ENCODE data around the gene HCN1. TPM values are rescaled to one million over a fixed set of nuclear protein-coding genes. Genes with fewer than 3 reads are reported as not detected.

HCN1 gene
- total RNA-seq, 2 donors from 2014 or later = 4.4 to 5.5 TPM

DNA sequence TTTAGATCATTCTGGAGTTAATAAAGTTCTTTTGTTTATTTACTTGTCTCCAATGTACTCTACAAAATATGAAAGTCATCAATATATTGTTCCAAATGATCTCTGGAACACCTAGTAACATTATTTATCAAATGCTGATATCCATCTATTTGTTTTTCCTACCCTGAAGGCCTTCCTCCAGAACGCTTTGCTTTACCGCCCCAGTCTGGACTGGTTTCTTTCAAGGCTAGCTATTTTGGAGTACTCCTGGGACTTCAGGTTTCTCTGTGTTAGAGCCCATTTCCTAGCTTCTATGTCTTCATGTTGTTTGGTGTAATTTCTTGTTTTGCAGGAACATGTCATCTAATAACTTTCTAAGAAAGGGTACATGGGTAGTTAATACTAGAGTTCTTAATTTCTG, 9.6 kb downstream of the HCN1 start:
- no peak overlapping the region for H3K27ac ChIP-seq
- H3K4me1 ChIP-seq = no peaks in the 10 kb centered on the region
- H3K4me3 ChIP-seq = no peak overlapping the region
- no peaks in the 10 kb centered on the region for H3K9me3 ChIP-seq
- H3K27me3 ChIP-seq = no peaks in the 10 kb centered on the region
- H3K36me3 ChIP-seq = no peaks in the 10 kb centered on the region
- DNase-seq (ENCODE audit: low spot score) = no peak
- no peak for TF ChIP-seq CTCF (IDR thresholded peaks at IDR 0.05)

DNA sequence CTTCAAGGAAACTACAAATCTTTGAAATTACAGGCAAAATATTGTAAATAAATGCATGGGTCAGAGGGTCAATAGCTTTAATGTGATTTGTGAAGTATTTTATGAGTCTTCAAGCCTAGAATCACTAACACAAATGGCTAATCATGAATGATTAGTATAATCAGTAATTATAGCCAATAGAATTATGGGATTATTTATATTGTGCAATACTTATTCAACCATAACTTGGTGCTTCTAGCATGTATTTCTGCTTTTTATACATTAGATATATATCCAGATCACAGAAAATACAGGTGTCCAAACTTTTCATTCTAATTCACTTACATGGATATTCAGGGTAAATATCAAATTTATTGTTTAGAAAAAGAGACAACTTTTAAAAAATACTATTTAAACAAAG, 12.1 kb downstream of the HCN1 start:
- no peak for DNase-seq (ENCODE audit: low spot score)
- no peak overlapping the region for H3K27ac ChIP-seq
- no peaks in the 10 kb centered on the region for H3K36me3 ChIP-seq
- no peaks in the 10 kb centered on the region for H3K9me3 ChIP-seq
- no peaks in the 10 kb centered on the region for H3K27me3 ChIP-seq
- no peak for TF ChIP-seq CTCF (IDR thresholded peaks at IDR 0.05)
- H3K4me1 ChIP-seq = no peaks in the 10 kb centered on the region
- no peak overlapping the region for H3K4me3 ChIP-seq

GRCh38 chr5:45680950-45681349, 15.2 kb downstream of the HCN1 start:
- DNase-seq (ENCODE audit: low spot score) = no peak
- Histone ChIP-seq H3K36me3 (no peaks in the 10 kb centered on the region), H3K27me3 (no peaks in the 10 kb centered on the region), H3K9me3 (no peaks in the 10 kb centered on the region), H3K27ac (no peak overlapping the region), H3K4me1 (no peaks in the 10 kb centered on the region), H3K4me3 (no peak overlapping the region)
- TF ChIP-seq CTCF (IDR thresholded peaks at IDR 0.05) = no peak

- no peak for TF ChIP-seq CTCF (IDR thresholded peaks at IDR 0.05)
- Histone ChIP-seq H3K4me3 (no peak overlapping the region), H3K27me3 (no peaks in the 10 kb centered on the region), H3K9me3 (no peaks in the 10 kb centered on the region), H3K36me3 (no peaks in the 10 kb centered on the region), H3K27ac (no peak overlapping the region), H3K4me1 (no peaks in the 10 kb centered on the region)
- DNase-seq (ENCODE audit: low spot score) = no peak
Measured at GRCh38 chr5:45677524-45677923, 18.7 kb downstream of the HCN1 start.

GRCh38 chr5:45672271-45672670, 23.9 kb downstream of the HCN1 start:
- H3K36me3 ChIP-seq = no peaks in the 10 kb centered on the region
- H3K27me3 ChIP-seq = no peaks in the 10 kb centered on the region
- no peak for DNase-seq (ENCODE audit: low spot score)
- no peak overlapping the region for H3K4me3 ChIP-seq
- no peak overlapping the region for H3K27ac ChIP-seq
- H3K4me1 ChIP-seq = no peaks in the 10 kb centered on the region
- H3K9me3 ChIP-seq = no peaks in the 10 kb centered on the region
- no peak for TF ChIP-seq CTCF (IDR thresholded peaks at IDR 0.05)

- no peaks in the 10 kb centered on the region for H3K9me3 ChIP-seq
- no peak for TF ChIP-seq CTCF (IDR thresholded peaks at IDR 0.05)
Measured at GRCh38 chr5:45648744-45649143, 47.4 kb downstream of the HCN1 start.

More at GRCh38 chr5:45648744-45649143, 47.4 kb downstream of the HCN1 start:
- Histone ChIP-seq H3K27me3 (no peaks in the 10 kb centered on the region), H3K4me1 (no peaks in the 10 kb centered on the region), H3K4me3 (no peak overlapping the region), H3K27ac (no peak overlapping the region), H3K36me3 (no peaks in the 10 kb centered on the region)
- no peak for DNase-seq (ENCODE audit: low spot score)

Measured in right atrium auricular region (tissue), 2 donors.